CD4-positive, CD25-positive, alpha-beta regulatory T cell (primary cell): ENCODE measurements around the gene VEGFC. TPM values are rescaled to one million over a fixed set of nuclear protein-coding genes. Genes with fewer than 3 reads are reported as not detected.
A peak's percentile ranks its signal among the peaks of the same experiment; 100 is the strongest.

ENCODE experiments used
- ATAC-seq, 2 donors: fragments of 150-1000 bp; cut with Tn5 transposase; one replicate each; pipeline ENCODE4 v1.10.0; 2021; ENCODE audit warnings: low read depth in 2 of 2, moderate number of reproducible peaks in 2 of 2, moderate library complexity in 1 of 2
- DNase-seq, 3 donors: peaks; one replicate each; pipeline versions ENCODE4 v3.0.0 to v3.0.0-alpha.2; 2012 to 2022; ENCODE audit warnings: mixed read lengths in 1 of 3
- H3K27ac ChIP-seq: one replicate; pipeline ENCODE4 v1.7.0; 2013; ENCODE audit warnings: mild to moderate bottlenecking, low read length; ENCODE audit not compliant: insufficient read depth, poor library complexity, severe bottlenecking
- H3K27me3 ChIP-seq: one replicate; pipeline ENCODE4 v1.7.0; 2013; ENCODE audit warnings: low read length; ENCODE audit not compliant: control insufficient read depth, insufficient read depth
- H3K36me3 ChIP-seq: one replicate; pipeline ENCODE4 v1.7.0; 2013; ENCODE audit warnings: mild to moderate bottlenecking, low read length, moderate library complexity; ENCODE audit not compliant: control insufficient read depth, insufficient read depth
- H3K4me1 ChIP-seq: 2 replicates; pipeline ENCODE4 v1.7.0; 2013; ENCODE audit warnings: mild to moderate bottlenecking, low read length; ENCODE audit not compliant: insufficient read depth, control insufficient read depth, poor library complexity, severe bottlenecking
- H3K4me3 ChIP-seq: one replicate; pipeline ENCODE4 v1.7.0; 2013; ENCODE audit warnings: low read depth, mild to moderate bottlenecking, low read length, moderate library complexity
- H3K9me3 ChIP-seq, 2 experiments: 1 replicate in 1 of 2; 2 replicates in 1 of 2; pipeline ENCODE4 v1.7.0; 2013; ENCODE audit warnings: low read length in 2 of 2, mild to moderate bottlenecking in 1 of 2, moderate library complexity in 1 of 2; ENCODE audit not compliant: control insufficient read depth in 2 of 2
- H3K27ac Mint-ChIP-seq, 3 donors: one replicate each; pipeline ENCODE4 v1.8.0; 2020 to 2022; ENCODE audit warnings: mild to moderate bottlenecking in 3 of 3, mixed read lengths in 3 of 3, moderate library complexity in 2 of 3
- H3K27me3 Mint-ChIP-seq: one replicate; pipeline ENCODE4 v1.8.0; 2022; ENCODE audit warnings: mild to moderate bottlenecking, mixed read lengths
- H3K36me3 Mint-ChIP-seq: one replicate; pipeline ENCODE4 v1.8.0; 2020; ENCODE audit warnings: mixed read lengths
- H3K4me1 Mint-ChIP-seq, 4 donors: one replicate each; pipeline ENCODE4 v1.8.0; 2020 to 2022; ENCODE audit warnings: mixed read lengths in 4 of 4, mild to moderate bottlenecking in 1 of 4
- H3K4me3 Mint-ChIP-seq, 4 donors: one replicate each; pipeline ENCODE4 v1.8.0; 2020 to 2022; ENCODE audit warnings: mild to moderate bottlenecking in 4 of 4, mixed read lengths in 4 of 4, moderate library complexity in 3 of 4
- H3K9me3 Mint-ChIP-seq, 7 donors: one replicate each; pipeline ENCODE4 v1.8.0; 2020 to 2022; ENCODE audit warnings: mixed read lengths in 7 of 7, mild to moderate bottlenecking in 3 of 7, moderate library complexity in 2 of 7
- polyA plus RNA-seq, 4 donors: library from polyadenylated mRNA; unstranded; fragments of 300-500 nt; fragmentation: Illumina TruSeq; gene quantifications; one replicate each; pipeline ENCODE4 v1.2.3, GENCODE V29; 2021
- total RNA-seq: library from RNA; stranded (reverse); gene quantifications from one replicate; pipeline ENCODE4 v1.2.3, GENCODE V29; 2022

VEGFC gene
- total and polyA plus RNA-seq, 5 donors from 2014 or later: not detected

GRCh38 chr4:176721459-176721858 lies 71.3 kb downstream of the VEGFC start:
- Histone ChIP-seq H3K4me3 (no peak overlapping the region), H3K27me3 (no peaks in the 10 kb centered on the region), H3K36me3 (no peaks in the 10 kb centered on the region), H3K4me1 (no peaks in the 10 kb centered on the region), H3K9me3 (no peaks in the 10 kb centered on the region), H3K27ac (no peak overlapping the region)
- H3K9me3 Mint-ChIP-seq: peaks cover 0 to 4% (median 0%) of the 10 kb centered on the region in 7 donors
- peak overlapping the region in 1 of 3 donors; percentile 62 for H3K27ac Mint-ChIP-seq
- no peaks in the 10 kb centered on the region for H3K4me1 Mint-ChIP-seq
- DNase-seq: no peak
- no peak for ATAC-seq
- no peaks in the 10 kb centered on the region for H3K36me3 Mint-ChIP-seq
- H3K4me3 Mint-ChIP-seq: no peak overlapping the region
- no peaks in the 10 kb centered on the region for H3K27me3 Mint-ChIP-seq

GRCh38 chr4:176718881-176719280 lies 73.8 kb downstream of the VEGFC start:
- no peak overlapping the region for H3K4me3 Mint-ChIP-seq
- no peak for DNase-seq
- Histone ChIP-seq H3K9me3 (no peaks in the 10 kb centered on the region), H3K4me1 (no peaks in the 10 kb centered on the region), H3K27ac (no peak overlapping the region), H3K36me3 (no peaks in the 10 kb centered on the region), H3K4me3 (no peak overlapping the region), H3K27me3 (no peaks in the 10 kb centered on the region)
- no peaks in the 10 kb centered on the region for H3K4me1 Mint-ChIP-seq
- peaks cover 0 to 4% (median 0%) of the 10 kb centered on the region in 7 donors for H3K9me3 Mint-ChIP-seq
- ATAC-seq: no peak
- no peak overlapping the region for H3K27ac Mint-ChIP-seq
- H3K27me3 Mint-ChIP-seq: no peaks in the 10 kb centered on the region
- H3K36me3 Mint-ChIP-seq: no peaks in the 10 kb centered on the region

GRCh38 chr4:176717237-176717636 lies 75.5 kb downstream of the VEGFC start:
- no peaks in the 10 kb centered on the region for H3K36me3 Mint-ChIP-seq
- H3K4me3 Mint-ChIP-seq: no peak overlapping the region
- no peak overlapping the region for H3K27ac Mint-ChIP-seq

GRCh38 chr4:176709417-176709816 lies 83.3 kb downstream of the VEGFC start:
- Mint-ChIP-seq H3K4me3 (no peak overlapping the region), H3K36me3 (no peaks in the 10 kb centered on the region), H3K27ac (no peak overlapping the region), H3K4me1 (no peaks in the 10 kb centered on the region), H3K9me3 (peaks cover 0 to 6% (median 3%) of the 10 kb centered on the region in 7 donors), H3K27me3 (no peaks in the 10 kb centered on the region)
- Histone ChIP-seq H3K36me3 (no peaks in the 10 kb centered on the region), H3K9me3 (no peaks in the 10 kb centered on the region), H3K4me1 (no peaks in the 10 kb centered on the region), H3K27ac (no peak overlapping the region), H3K4me3 (no peak overlapping the region), H3K27me3 (no peaks in the 10 kb centered on the region)
- no peak for DNase-seq
- no peak for ATAC-seq

More at GRCh38 chr4:176717237-176717636, 75.5 kb downstream of the VEGFC start:
- no peak for DNase-seq
- H3K27me3 ChIP-seq: no peaks in the 10 kb centered on the region
- H3K4me1 ChIP-seq: no peaks in the 10 kb centered on the region
- no peak for ATAC-seq
- peaks cover 0 to 4% (median 3%) of the 10 kb centered on the region in 7 donors for H3K9me3 Mint-ChIP-seq
- H3K9me3 ChIP-seq: no peaks in the 10 kb centered on the region
- H3K27ac ChIP-seq: no peak overlapping the region
- no peaks in the 10 kb centered on the region for H3K4me1 Mint-ChIP-seq
- H3K4me3 ChIP-seq: no peak overlapping the region
- H3K27me3 Mint-ChIP-seq: no peaks in the 10 kb centered on the region
- no peaks in the 10 kb centered on the region for H3K36me3 ChIP-seq

- Histone ChIP-seq H3K27me3 (no peaks in the 10 kb centered on the region), H3K36me3 (no peaks in the 10 kb centered on the region), H3K27ac (no peak overlapping the region), H3K9me3 (no peaks in the 10 kb centered on the region), H3K4me1 (no peaks in the 10 kb centered on the region), H3K4me3 (no peak overlapping the region)
- H3K4me3 Mint-ChIP-seq: no peak overlapping the region
- ATAC-seq: no peak
- H3K27me3 Mint-ChIP-seq: no peaks in the 10 kb centered on the region
- H3K27ac Mint-ChIP-seq: no peak overlapping the region
- H3K9me3 Mint-ChIP-seq: peaks cover 0 to 6% (median 3%) of the 10 kb centered on the region in 7 donors
- no peaks in the 10 kb centered on the region for H3K4me1 Mint-ChIP-seq
- no peak for DNase-seq
- H3K36me3 Mint-ChIP-seq: no peaks in the 10 kb centered on the region
These were observed 83.9 kb downstream of the VEGFC start for GRCh38 chr4:176708771-176709311.

- H3K27me3 Mint-ChIP-seq: no peaks in the 10 kb centered on the region
- no peak for DNase-seq
- H3K4me1 Mint-ChIP-seq: no peaks in the 10 kb centered on the region
These were observed 102.0 kb downstream of the VEGFC start for GRCh38 chr4:176690716-176691115.

GRCh38 chr4:176680668-176681180 lies 112.0 kb downstream of the VEGFC start:
- H3K4me3 Mint-ChIP-seq: no peak overlapping the region
- no peaks in the 10 kb centered on the region for H3K36me3 Mint-ChIP-seq
- Histone ChIP-seq H3K27me3 (no peaks in the 10 kb centered on the region), H3K4me1 (no peaks in the 10 kb centered on the region), H3K27ac (no peak overlapping the region), H3K9me3 (no peaks in the 10 kb centered on the region), H3K36me3 (no peaks in the 10 kb centered on the region), H3K4me3 (no peak overlapping the region)
- peaks cover 0 to 5% (median 0%) of the 10 kb centered on the region in 7 donors for H3K9me3 Mint-ChIP-seq
- no peak overlapping the region for H3K27ac Mint-ChIP-seq
- DNase-seq (no peak), ATAC-seq (no peak)
- no peaks in the 10 kb centered on the region for H3K27me3 Mint-ChIP-seq
- H3K4me1 Mint-ChIP-seq: no peaks in the 10 kb centered on the region

More at GRCh38 chr4:176690716-176691115, 102.0 kb downstream of the VEGFC start:
- Mint-ChIP-seq H3K36me3 (no peaks in the 10 kb centered on the region), H3K27ac (no peak overlapping the region), H3K9me3 (peaks cover 0 to 6% (median 0%) of the 10 kb centered on the region in 7 donors), H3K4me3 (no peak overlapping the region)
- Histone ChIP-seq H3K27ac (no peak overlapping the region), H3K27me3 (no peaks in the 10 kb centered on the region), H3K9me3 (no peaks in the 10 kb centered on the region), H3K4me3 (no peak overlapping the region), H3K36me3 (no peaks in the 10 kb centered on the region), H3K4me1 (no peaks in the 10 kb centered on the region)
- ATAC-seq: no peak

- no peaks in the 10 kb centered on the region for H3K36me3 ChIP-seq
- no peaks in the 10 kb centered on the region for H3K36me3 Mint-ChIP-seq
- no peak overlapping the region for H3K4me3 ChIP-seq
- H3K27ac ChIP-seq: no peak overlapping the region
- H3K27me3 Mint-ChIP-seq: no peaks in the 10 kb centered on the region
- no peak for DNase-seq
- no peaks in the 10 kb centered on the region for H3K4me1 Mint-ChIP-seq
- H3K9me3 ChIP-seq: no peaks in the 10 kb centered on the region
- no peaks in the 10 kb centered on the region for H3K4me1 ChIP-seq
- no peaks in the 10 kb centered on the region for H3K27me3 ChIP-seq
- no peak overlapping the region for H3K27ac Mint-ChIP-seq
- ATAC-seq: no peak
- peaks cover 0 to 3% (median 0%) of the 10 kb centered on the region in 7 donors for H3K9me3 Mint-ChIP-seq
- no peak overlapping the region for H3K4me3 Mint-ChIP-seq
These were observed 115.8 kb downstream of the VEGFC start for GRCh38 chr4:176676901-176677300.
